DND-41 (cell line): ENCODE data around the gene GALK2.

ENCODE experiments used
- CTCF ChIP-seq: IDR thresholded peaks from 2 replicates; pipeline ENCODE4 v1.5.1; 2012; ENCODE audit warnings: borderline replicate concordance, low read length, moderate library complexity, mild to moderate bottlenecking; ENCODE audit not compliant: poor library complexity, severe bottlenecking; ENCODE audit errors: extremely low read depth
- EZH2 ChIP-seq: IDR thresholded peaks from 3 replicates; pipeline ENCODE4 v1.6.1; 2012; ENCODE audit warnings: borderline replicate concordance, low read depth, mild to moderate bottlenecking, moderate library complexity, low read length, inconsistent platforms; ENCODE audit not compliant: severe bottlenecking

GRCh38 chr15:49313650-49314049, 143.6 kb downstream of the GALK2 start:
- no peak for TF ChIP-seq CTCF
- no peak for TF ChIP-seq EZH2
